ENCODE data around the gene PROK2. TPM values are rescaled to one million over a fixed set of nuclear protein-coding genes. Genes with fewer than 3 reads are reported as not detected.

PROK2 gene
- total RNA-seq, 1 experiment from 2014 or later = 1.4 TPM

DNA sequence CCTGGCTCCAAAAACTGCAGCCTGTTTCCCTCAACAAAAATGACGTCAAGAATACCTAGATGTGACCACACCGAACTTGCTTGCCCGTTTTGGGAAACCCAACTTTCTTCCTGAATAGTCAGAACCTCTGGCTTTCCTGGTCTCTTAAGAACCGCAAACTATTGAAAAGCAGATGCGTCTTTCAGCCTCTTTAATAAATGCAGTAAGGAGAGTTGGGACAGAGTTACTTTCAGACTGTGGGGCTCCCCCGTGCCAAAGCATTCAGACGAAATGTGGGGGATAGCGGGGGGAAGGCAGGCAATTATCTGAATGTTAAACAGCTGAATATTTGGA is 1.2 kb upstream of the PROK2 start:
- DNase-seq = no peak
- no peak overlapping the region for H3K23ac ChIP-seq (ENCODE audit: insufficient read length, low read depth, low read length)
- no peak overlapping the region for H2BK120ac ChIP-seq (ENCODE audit: low read depth, low read length, poor library complexity, severe bottlenecking)
- no peak overlapping the region for H2BK12ac ChIP-seq (ENCODE audit: insufficient read length, low read depth, low read length)
- H3K9me3 ChIP-seq (ENCODE audit: control insufficient read depth, low read depth, low read length) = no peaks in the 10 kb centered on the region
- no peak overlapping the region for H3K14ac ChIP-seq (ENCODE audit: insufficient read depth, low read length)
- no peak overlapping the region for H3K27ac ChIP-seq (ENCODE audit: insufficient read length, low read depth, low read length)
- H2BK5ac ChIP-seq (ENCODE audit: insufficient read length, low read length) = no peak overlapping the region
- H4K5ac ChIP-seq (ENCODE audit: insufficient read length, low read depth, low read length) = no peak overlapping the region
- peaks cover 22 to 30% of the 10 kb centered on the region in 2 experiments for H3K4me1 Mint-ChIP-seq
- TF ChIP-seq, protein P1, sequence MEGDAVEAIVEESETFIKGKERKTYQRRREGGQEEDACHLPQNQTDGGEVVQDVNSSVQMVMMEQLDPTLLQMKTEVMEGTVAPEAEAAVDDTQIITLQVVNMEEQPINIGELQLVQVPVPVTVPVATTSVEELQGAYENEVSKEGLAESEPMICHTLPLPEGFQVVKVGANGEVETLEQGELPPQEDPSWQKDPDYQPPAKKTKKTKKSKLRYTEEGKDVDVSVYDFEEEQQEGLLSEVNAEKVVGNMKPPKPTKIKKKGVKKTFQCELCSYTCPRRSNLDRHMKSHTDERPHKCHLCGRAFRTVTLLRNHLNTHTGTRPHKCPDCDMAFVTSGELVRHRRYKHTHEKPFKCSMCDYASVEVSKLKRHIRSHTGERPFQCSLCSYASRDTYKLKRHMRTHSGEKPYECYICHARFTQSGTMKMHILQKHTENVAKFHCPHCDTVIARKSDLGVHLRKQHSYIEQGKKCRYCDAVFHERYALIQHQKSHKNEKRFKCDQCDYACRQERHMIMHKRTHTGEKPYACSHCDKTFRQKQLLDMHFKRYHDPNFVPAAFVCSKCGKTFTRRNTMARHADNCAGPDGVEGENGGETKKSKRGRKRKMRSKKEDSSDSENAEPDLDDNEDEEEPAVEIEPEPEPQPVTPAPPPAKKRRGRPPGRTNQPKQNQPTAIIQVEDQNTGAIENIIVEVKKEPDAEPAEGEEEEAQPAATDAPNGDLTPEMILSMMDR (conservative IDR thresholded peaks at IDR 0.05) = no peak
- H3K27me3 Mint-ChIP-seq (ENCODE audit: low read depth) = peaks cover 61% of the 10 kb centered on the region
- H3K4me1 ChIP-seq (ENCODE audit: insufficient read depth, low read length) = no peaks in the 10 kb centered on the region; the same call in 1 of the 2 replicates
- no peaks in the 10 kb centered on the region for H3K36me3 Mint-ChIP-seq (ENCODE audit: insufficient read depth in 1 of 3, low read depth in 3 of 3)
- H3K27ac Mint-ChIP-seq = no peak overlapping the region
- no peak overlapping the region for H3K18ac ChIP-seq (ENCODE audit: insufficient read length, low read depth, low read length)
- no peak overlapping the region for H3K56ac ChIP-seq (ENCODE audit: insufficient read length, low read depth, low read length)
- H3K4me3 Mint-ChIP-seq = peak overlapping the region; percentile 67 to 82; a peak in 4 of 5 replicates
- no peak overlapping the region for H2BK20ac ChIP-seq (ENCODE audit: low read depth, low read length, poor library complexity, severe bottlenecking)
- H3K23me2 ChIP-seq (ENCODE audit: insufficient read length, low read depth, low read length, poor library complexity, severe bottlenecking) = no peaks in the 10 kb centered on the region
- H3K27me3 ChIP-seq (ENCODE audit: insufficient read depth, low read length) = peaks cover 23% of the 10 kb centered on the region
- no peaks in the 10 kb centered on the region for H3K79me2 ChIP-seq (ENCODE audit: insufficient read depth, low read length)
- H3T11ph ChIP-seq (ENCODE audit: low read length) = no peak overlapping the region
- no peak overlapping the region for H4K8ac ChIP-seq (replicated peaks; ENCODE audit: insufficient read length, low read depth, low read length)
- no peak overlapping the region for H2BK15ac ChIP-seq (ENCODE audit: low read depth, low read length)
- H2AK5ac ChIP-seq (ENCODE audit: insufficient read length, low read length) = no peak overlapping the region
- peak overlapping the region; percentile 22 for H3K4me2 ChIP-seq (ENCODE audit: insufficient read depth, insufficient read length, low read length)
- no peaks in the 10 kb centered on the region for H4K20me1 ChIP-seq (ENCODE audit: control insufficient read depth, insufficient read depth, insufficient read length)
- H3K9ac ChIP-seq (ENCODE audit: extremely low read depth, insufficient read length, low read length) = no peak overlapping the region
- no peaks in the 10 kb centered on the region for H3K79me1 ChIP-seq (ENCODE audit: insufficient read depth, low read depth, low read length, poor library complexity, severe bottlenecking)
- H4K91ac ChIP-seq (ENCODE audit: insufficient read length, low read depth, low read length) = no peak overlapping the region
- H3K4ac ChIP-seq (ENCODE audit: low read depth, low read length) = no peak overlapping the region
- no peak overlapping the region for H2AFZ ChIP-seq (ENCODE audit: low read length)
- no peaks in the 10 kb centered on the region; a peak in 1 of 5 replicates for H3K9me3 Mint-ChIP-seq
- no CpG with 5 or more reads among the region's 8 CpGs for WGBS (ENCODE audit: extremely low coverage, insufficient read length, low lambda C conversion rate)

All from H9 (cell line).